CD14-positive monocyte (primary cell): ENCODE measurements around the gene LIMS4. TPM values are rescaled to one million over a fixed set of nuclear protein-coding genes. Genes with fewer than 3 reads are reported as not detected.
"Not testable (repeated sequence)": the region's sequence is repeated elsewhere in the genome, so short reads cannot be mapped to it uniquely, and the experiment has no call there.

Experiments used
- DNase-seq, 3 donors: peaks; one replicate each; pipeline ENCODE4 v3.0.0-alpha.2; 2011 to 2022
- H2AFZ ChIP-seq: 2 replicates; pipeline ENCODE4 v1.6.0; 2012; ENCODE audit warnings: mild to moderate bottlenecking, low read depth, low read length, inconsistent platforms; ENCODE audit not compliant: insufficient read depth, poor library complexity, severe bottlenecking
- H3K27ac ChIP-seq, 2 donors: 1 replicate in 1 of 2; 2 replicates in 1 of 2; pipeline ENCODE4 v1.5.1; 2012 to 2013; ENCODE audit warnings: low read length in 2 of 2, control low read depth in 1 of 2, inconsistent platforms in 1 of 2, low read depth in 1 of 2, mild to moderate bottlenecking in 1 of 2
- H3K27me3 ChIP-seq, 2 donors: one replicate each; pipeline versions ENCODE4 v1.6.0 to v1.6.1; 2011 to 2013; ENCODE audit warnings: low read length in 2 of 2; ENCODE audit not compliant: control insufficient read depth in 2 of 2, insufficient read depth in 2 of 2
- H3K36me3 ChIP-seq, 2 donors: replicated peaks in 1 of 2; 1 replicate in 1 of 2; 2 replicates in 1 of 2; pipeline versions ENCODE4 v1.5.1 to v1.6.1; 2012 to 2013; ENCODE audit warnings: low read length in 2 of 2, control low read depth in 1 of 2, inconsistent platforms in 1 of 2, mild to moderate bottlenecking in 1 of 2; ENCODE audit not compliant: insufficient read depth in 2 of 2, control insufficient read depth in 1 of 2
- H3K4me1 ChIP-seq, 2 donors: 1 replicate in 1 of 2; 2 replicates in 1 of 2; pipeline versions ENCODE4 v1.5.1 to v1.6.1; 2012 to 2013; ENCODE audit warnings: low read length in 2 of 2, control low read depth in 1 of 2, inconsistent platforms in 1 of 2, mild to moderate bottlenecking in 1 of 2, moderate library complexity in 1 of 2; ENCODE audit not compliant: insufficient read depth in 2 of 2, control insufficient read depth in 1 of 2
- H3K4me2 ChIP-seq: replicated peaks from 2 replicates; pipeline ENCODE3; 2012; ENCODE audit warnings: low read length, moderate library complexity, mild to moderate bottlenecking; ENCODE audit not compliant: poor library complexity, severe bottlenecking; ENCODE audit errors: extremely low read depth
- H3K4me3 ChIP-seq, 3 experiments: fragments of 200-600 bp in 1 of 3; sonication (generic) in 1 of 3; replicated peaks in 1 of 3; 1 replicate in 2 of 3; 2 replicates in 1 of 3; pipeline ENCODE4 v1.5.1; 2011 to 2013; ENCODE audit warnings: low read length in 3 of 3, mild to moderate bottlenecking in 3 of 3, control low read depth in 2 of 3, low read depth in 2 of 3, inconsistent platforms in 1 of 3, moderate library complexity in 1 of 3
- H3K79me2 ChIP-seq: 2 replicates; pipeline ENCODE4 v1.6.0; 2012; ENCODE audit warnings: mild to moderate bottlenecking, control low read depth, inconsistent platforms, low read length, moderate library complexity; ENCODE audit not compliant: insufficient read depth
- H3K9ac ChIP-seq: 2 replicates; pipeline ENCODE4 v1.6.0; 2017; ENCODE audit warnings: low read length, mild to moderate bottlenecking; ENCODE audit not compliant: insufficient read depth, poor library complexity, severe bottlenecking
- H3K9me3 ChIP-seq, 2 donors: replicated peaks in 1 of 2; 1 replicate in 1 of 2; 2 replicates in 1 of 2; pipeline versions ENCODE4 v1.5.1 to v1.6.1; 2012 to 2013; ENCODE audit warnings: low read length in 2 of 2, control low read depth in 1 of 2; ENCODE audit not compliant: control insufficient read depth in 1 of 2, insufficient read depth in 1 of 2
- H4K20me1 ChIP-seq: 2 replicates; pipeline ENCODE4 v1.6.0; 2012; ENCODE audit warnings: mild to moderate bottlenecking, low read length, control low read depth, moderate library complexity; ENCODE audit not compliant: insufficient read depth
- H3K27ac Mint-ChIP-seq, 7 donors: one replicate each; pipeline ENCODE4 v1.8.0; 2020; ENCODE audit warnings: mild to moderate bottlenecking in 7 of 7, mixed read lengths in 7 of 7, moderate library complexity in 6 of 7, inconsistent platforms in 2 of 7
- H3K27me3 Mint-ChIP-seq, 3 donors: one replicate each; pipeline ENCODE4 v1.8.0; 2021 to 2022; ENCODE audit warnings: low read depth in 3 of 3, mild to moderate bottlenecking in 3 of 3, mixed read lengths in 3 of 3, moderate library complexity in 3 of 3, inconsistent platforms in 1 of 3
- H3K36me3 Mint-ChIP-seq, 2 donors: one replicate each; pipeline ENCODE4 v1.8.0; 2020; ENCODE audit warnings: mixed read lengths in 2 of 2, inconsistent platforms in 1 of 2, mild to moderate bottlenecking in 1 of 2
- H3K4me1 Mint-ChIP-seq: one replicate; pipeline ENCODE4 v1.8.0; 2020; ENCODE audit warnings: mild to moderate bottlenecking, mixed read lengths
- H3K4me3 Mint-ChIP-seq, 2 donors: one replicate each; pipeline ENCODE4 v1.8.0; 2020; ENCODE audit warnings: mild to moderate bottlenecking in 2 of 2, mixed read lengths in 2 of 2, moderate library complexity in 1 of 2
- H3K9me3 Mint-ChIP-seq, 7 donors: one replicate each; pipeline ENCODE4 v1.8.0; 2020 to 2022; ENCODE audit warnings: mixed read lengths in 7 of 7, mild to moderate bottlenecking in 6 of 7, moderate library complexity in 6 of 7, inconsistent platforms in 2 of 7
- WGBS: methylation state at CpG from one replicate; pipeline ENCODE4 v1.1.5; 2013; ENCODE audit warnings: missing lambda C conversion rate; ENCODE audit not compliant: insufficient coverage; 5-methylcytosine and 5-hydroxymethylcytosine counted together
- intact Hi-C, 2 donors: fragments of 100-400 bp; cut with micrococcal nuclease; formaldehyde crosslinking; loops; one replicate each; pipeline versions ENCODE4 v1.15.0 to v1.15.1; 2023
- polyA plus RNA-seq, 3 donors: library from polyadenylated mRNA; depleted of rRNA in 1 of 3; unstranded in 2 of 3; stranded (reverse) in 1 of 3; fragments of 300-500 nt in 2 of 3; fragments of >200 nt in 1 of 3; fragmentation: Illumina TruSeq in 2 of 3; gene quantifications; 1 replicate in 2 of 3; 2 replicates in 1 of 3; pipeline ENCODE4 v1.2.3, GENCODE V29; 2012 to 2021

Gene LIMS4
- polyA plus RNA-seq, 3 donors: 0.51 to 5.1 (median 5.1) TPM

- intact Hi-C loops, H3K4me2 ChIP-seq, H3K27ac ChIP-seq, H3K4me1 ChIP-seq, H3K4me3 Mint-ChIP-seq, DNase-seq, H3K9ac ChIP-seq, H3K4me1 Mint-ChIP-seq, H3K9me3 Mint-ChIP-seq, H3K27me3 ChIP-seq, H3K79me2 ChIP-seq, H3K36me3 Mint-ChIP-seq, H3K9me3 ChIP-seq, H2AFZ ChIP-seq, H3K27ac Mint-ChIP-seq, H3K36me3 ChIP-seq, H3K27me3 Mint-ChIP-seq, H3K4me3 ChIP-seq, H4K20me1 ChIP-seq: not testable (repeated sequence)
- no CpG with 5 or more reads among the region's 7 CpGs for WGBS
Observed at GRCh38 chr2:110449127-110449947, 23.3 kb downstream of the LIMS4 start.

DNA sequence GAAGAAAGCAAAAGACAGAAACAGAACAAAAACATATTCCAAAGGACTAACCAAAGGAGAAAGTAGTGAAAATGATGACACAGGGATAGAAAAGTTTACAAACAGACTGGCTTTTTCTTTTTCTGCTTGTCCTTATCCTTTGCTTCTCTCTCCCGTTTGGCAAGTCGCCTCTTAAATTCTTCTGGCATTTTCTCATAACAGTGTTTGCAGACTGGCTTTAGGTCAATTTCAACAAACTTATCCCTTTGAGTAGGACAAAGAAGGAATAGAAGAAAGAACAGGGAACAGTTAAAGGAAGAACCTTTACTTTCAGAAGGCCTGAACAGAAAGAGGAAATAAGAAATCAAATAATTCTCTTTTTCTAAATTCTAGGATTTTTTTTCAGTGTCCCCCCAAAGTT lies 26.0 kb downstream of the LIMS4 start:
- H3K4me3 ChIP-seq, H3K36me3 Mint-ChIP-seq, H3K9me3 Mint-ChIP-seq, H3K79me2 ChIP-seq, H3K27ac Mint-ChIP-seq, H4K20me1 ChIP-seq, H3K27me3 Mint-ChIP-seq, H3K36me3 ChIP-seq, H3K4me1 ChIP-seq, H3K4me3 Mint-ChIP-seq, H3K9ac ChIP-seq, DNase-seq, H3K4me1 Mint-ChIP-seq, H3K27me3 ChIP-seq, H2AFZ ChIP-seq, H3K27ac ChIP-seq, intact Hi-C loops, H3K9me3 ChIP-seq, H3K4me2 ChIP-seq: not testable (repeated sequence)
- WGBS: no CpG with 5 or more reads among the region's 2 CpGs

GRCh38 chr2:110443305-110444005 lies 29.2 kb downstream of the LIMS4 start:
- H2AFZ ChIP-seq, H3K27ac ChIP-seq, H3K4me2 ChIP-seq, H3K79me2 ChIP-seq, H3K27ac Mint-ChIP-seq, H3K4me3 Mint-ChIP-seq, H3K4me3 ChIP-seq, H3K36me3 Mint-ChIP-seq, H3K36me3 ChIP-seq, intact Hi-C loops, DNase-seq, H3K9ac ChIP-seq, H3K27me3 ChIP-seq, H3K27me3 Mint-ChIP-seq, H3K9me3 ChIP-seq, H3K4me1 ChIP-seq, H4K20me1 ChIP-seq, H3K9me3 Mint-ChIP-seq, H3K4me1 Mint-ChIP-seq: not testable (repeated sequence)
- no CpG with 5 or more reads among the region's 8 CpGs for WGBS

DNA sequence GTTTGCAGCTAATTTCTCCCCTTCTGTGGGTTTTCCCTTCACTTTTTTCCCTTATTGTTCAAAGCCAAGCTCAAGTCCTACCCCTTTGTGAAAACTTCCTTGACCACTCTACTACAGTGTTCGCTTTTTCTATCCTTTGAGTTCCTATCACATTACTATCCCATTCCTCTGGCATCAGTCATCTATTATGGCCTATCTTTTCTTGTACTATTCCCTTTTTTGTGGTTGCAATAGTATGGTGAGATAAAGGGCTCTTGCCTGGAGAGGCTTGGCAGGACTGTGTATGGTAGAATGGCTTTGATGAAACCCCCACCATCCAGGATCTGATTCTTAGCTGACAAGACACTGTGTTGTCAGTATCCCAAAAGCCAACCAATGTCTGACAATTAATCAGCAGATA lies 30.7 kb downstream of the LIMS4 start:
- H3K27me3 ChIP-seq, intact Hi-C loops, H3K27ac Mint-ChIP-seq, H3K4me1 ChIP-seq, H3K36me3 ChIP-seq, H3K36me3 Mint-ChIP-seq, H3K4me1 Mint-ChIP-seq, H3K9me3 Mint-ChIP-seq, H3K4me2 ChIP-seq, H3K9ac ChIP-seq, H3K4me3 ChIP-seq, H3K9me3 ChIP-seq, H3K4me3 Mint-ChIP-seq, H3K27ac ChIP-seq, H2AFZ ChIP-seq, DNase-seq, H4K20me1 ChIP-seq, H3K27me3 Mint-ChIP-seq, H3K79me2 ChIP-seq: not testable (repeated sequence)
- WGBS: no CpG with 5 or more reads among the region's 1 CpG
